ENCODE results near the gene KRTAP10-4.

- TF ChIP-seq CTCF (IDR thresholded peaks at IDR 0.05) (no peak), POLR2A (IDR thresholded peaks at IDR 0.05) (no peak), POLR2AphosphoS5 (IDR thresholded peaks at IDR 0.05) (no peak)
Observed at GRCh38 chr21:44623575-44623974, 50.0 kb downstream of the KRTAP10-4 start.
